ENCODE data around the gene GTF2H4.

Gene GTF2H4

GRCh38 chr6:30877419-30878262, 30.4 kb upstream of the GTF2H4 start:
- peak; percentile 88 to 91 for DNase-seq (ENCODE audit: low spot score in 2 of 2)
- in situ Hi-C loops (cut with MboI; ENCODE audit: low sequenced_read_pairs) = no loop called here
- Histone ChIP-seq H3K36me3 (replicated peaks) (no peaks in the 10 kb centered on the region), H3K4me3 (no peak overlapping the region), H3K9me3 (no peaks in the 10 kb centered on the region), H3K4me1 (peaks cover 11% of the 10 kb centered on the region), H3K27me3 (ENCODE audit: low read depth) (no peaks in the 10 kb centered on the region)

- Histone ChIP-seq H3K4me3 (no peak overlapping the region), H3K36me3 (replicated peaks) (no peaks in the 10 kb centered on the region), H3K4me1 (peaks cover 16% of the 10 kb centered on the region), H3K9me3 (no peaks in the 10 kb centered on the region), H3K27me3 (ENCODE audit: low read depth) (no peaks in the 10 kb centered on the region)
- in situ Hi-C loops (cut with MboI; ENCODE audit: low sequenced_read_pairs) = no loop called here
- no peak for DNase-seq (ENCODE audit: low spot score in 2 of 2)
Measured at GRCh38 chr6:30879684-30880427, 28.2 kb upstream of the GTF2H4 start.

- Histone ChIP-seq H3K4me3 (no peak overlapping the region), H3K36me3 (replicated peaks) (no peaks in the 10 kb centered on the region), H3K9me3 (no peaks in the 10 kb centered on the region), H3K27me3 (ENCODE audit: low read depth) (no peaks in the 10 kb centered on the region), H3K4me1 (peaks cover 26% of the 10 kb centered on the region)
- in situ Hi-C loops (cut with MboI; ENCODE audit: low sequenced_read_pairs) = no loop called here
- DNase-seq (ENCODE audit: low spot score in 2 of 2) = peak in 1 of 2 experiments; percentile 11
Measured at GRCh38 chr6:30880698-30881252, 27.2 kb upstream of the GTF2H4 start.

GRCh38 chr6:30881392-30882203, 26.4 kb upstream of the GTF2H4 start:
- Histone ChIP-seq H3K4me1 (peaks cover 29% of the 10 kb centered on the region), H3K27me3 (ENCODE audit: low read depth) (no peaks in the 10 kb centered on the region), H3K9me3 (no peaks in the 10 kb centered on the region), H3K4me3 (no peak overlapping the region), H3K36me3 (replicated peaks) (no peaks in the 10 kb centered on the region)
- no peak for DNase-seq (ENCODE audit: low spot score in 2 of 2)
- in situ Hi-C loops (cut with MboI; ENCODE audit: low sequenced_read_pairs) = no loop called here

GRCh38 chr6:30882204-30882758, 25.7 kb upstream of the GTF2H4 start:
- in situ Hi-C loops (cut with MboI; ENCODE audit: low sequenced_read_pairs) = no loop called here
- peaks cover 29% of the 10 kb centered on the region for H3K4me1 ChIP-seq
- H3K27me3 ChIP-seq (ENCODE audit: low read depth) = no peaks in the 10 kb centered on the region
- H3K9me3 ChIP-seq = no peaks in the 10 kb centered on the region
- no peak for DNase-seq (ENCODE audit: low spot score in 2 of 2)
- no peaks in the 10 kb centered on the region for H3K36me3 ChIP-seq (replicated peaks)
- no peak overlapping the region for H3K4me3 ChIP-seq

GRCh38 chr6:30882759-30883684, 25.0 kb upstream of the GTF2H4 start:
- peak in 1 of 2 experiments; percentile 35 for DNase-seq (ENCODE audit: low spot score in 2 of 2)
- in situ Hi-C loops (cut with MboI; ENCODE audit: low sequenced_read_pairs) = no loop called here
- Histone ChIP-seq H3K36me3 (replicated peaks) (no peaks in the 10 kb centered on the region), H3K4me1 (peaks cover 25% of the 10 kb centered on the region), H3K27me3 (ENCODE audit: low read depth) (no peaks in the 10 kb centered on the region), H3K9me3 (no peaks in the 10 kb centered on the region), H3K4me3 (peak overlapping the region; percentile 40)

GRCh38 chr6:30883685-30884520, 24.1 kb upstream of the GTF2H4 start, which contains the start of gene DDR1:
Gene DDR1, plus strand, starts transcription at chr6:30884519. Its CDS starts 4,211 bp downstream, at chr6:30888730.
- in situ Hi-C loops (cut with MboI; ENCODE audit: low sequenced_read_pairs) = no loop called here
- peak; percentile 60 to 81 for DNase-seq (ENCODE audit: low spot score in 2 of 2)
- peaks cover 28% of the 10 kb centered on the region for H3K4me1 ChIP-seq
- H3K27me3 ChIP-seq (ENCODE audit: low read depth) = no peaks in the 10 kb centered on the region
- H3K4me3 ChIP-seq = peak within 1 kb of the TSS; percentile 40
- H3K9me3 ChIP-seq = no peaks in the 10 kb centered on the region
- no peaks in the 10 kb centered on the region for H3K36me3 ChIP-seq (replicated peaks)

GRCh38 chr6:30884521-30885480, 23.2 kb upstream of the GTF2H4 start:
- H3K4me1 ChIP-seq = peaks cover 28% of the 10 kb centered on the region
- H3K27me3 ChIP-seq (ENCODE audit: low read depth) = no peaks in the 10 kb centered on the region
- in situ Hi-C loops (cut with MboI; ENCODE audit: low sequenced_read_pairs) = no loop called here
- peak overlapping the region; percentile 40 for H3K4me3 ChIP-seq
- DNase-seq (ENCODE audit: low spot score in 2 of 2) = peak; percentile 21 to 75
- H3K36me3 ChIP-seq (replicated peaks) = no peaks in the 10 kb centered on the region
- H3K9me3 ChIP-seq = no peaks in the 10 kb centered on the region

- peaks cover 28% of the 10 kb centered on the region for H3K4me1 ChIP-seq
- H3K36me3 ChIP-seq (replicated peaks) = no peaks in the 10 kb centered on the region; the same call in 1 of the 2 replicates
- in situ Hi-C loops (cut with MboI; ENCODE audit: low sequenced_read_pairs) = no loop called here
- H3K27me3 ChIP-seq (ENCODE audit: low read depth) = no peaks in the 10 kb centered on the region
- no peak for DNase-seq (ENCODE audit: low spot score in 2 of 2)
- H3K4me3 ChIP-seq = peak overlapping the region; percentile 40
- no peaks in the 10 kb centered on the region for H3K9me3 ChIP-seq
Measured at GRCh38 chr6:30885481-30885998, 22.5 kb upstream of the GTF2H4 start.

GRCh38 chr6:30885999-30886896, 21.8 kb upstream of the GTF2H4 start:
- peak; percentile 63 to 81 for DNase-seq (ENCODE audit: low spot score in 2 of 2)
- Histone ChIP-seq H3K4me3 (peak overlapping the region; percentile 40), H3K27me3 (ENCODE audit: low read depth) (no peaks in the 10 kb centered on the region), H3K4me1 (peaks cover 28% of the 10 kb centered on the region), H3K9me3 (no peaks in the 10 kb centered on the region), H3K36me3 (replicated peaks) (no peaks in the 10 kb centered on the region; the same call in 1 of the 2 replicates)
- in situ Hi-C loops (cut with MboI; ENCODE audit: low sequenced_read_pairs) = no loop called here

Data from HAP-1 (cell line).